Keratinocyte (primary cell): ENCODE results near the gene CDKAL1. TPM values are rescaled to one million over a fixed set of nuclear protein-coding genes. Genes with fewer than 3 reads are reported as not detected.

Experiments
- DNase-seq: peaks from one replicate; pipeline ENCODE4 v3.0.0-alpha.2; 2011; ENCODE audit warnings: low read depth, missing footprints, low spot score
- FAIRE-seq: peaks from 2 replicates; lab custom pipeline; 2011; peaks lifted over from hg19 to GRCh38; lab: Jason Lieb, UNC
- H2AFZ ChIP-seq: 2 replicates; pipeline ENCODE4 v1.6.0; 2012; ENCODE audit warnings: low read length, control low read depth, inconsistent platforms; ENCODE audit not compliant: control insufficient read depth
- H3K27ac ChIP-seq: 2 replicates; pipeline ENCODE4 v1.5.1; 2011; ENCODE audit warnings: low read length; ENCODE audit not compliant: control insufficient read depth, insufficient read depth
- H3K27me3 ChIP-seq: 3 replicates; pipeline ENCODE4 v1.6.0; 2011; ENCODE audit warnings: low read length; ENCODE audit not compliant: control insufficient read depth, insufficient read depth; ENCODE audit errors: extremely low read depth
- H3K36me3 ChIP-seq, 2 experiments: 2 replicates in 1 of 2; 3 replicates in 1 of 2; pipeline ENCODE4 v1.5.1; 2011; ENCODE audit warnings: low read length in 2 of 2, mild to moderate bottlenecking in 1 of 2; ENCODE audit not compliant: control insufficient read depth in 2 of 2, insufficient read depth in 2 of 2; ENCODE audit errors: extremely low read depth in 1 of 2
- H3K4me1 ChIP-seq: 3 replicates; pipeline ENCODE4 v1.5.1; 2011; ENCODE audit warnings: low read length; ENCODE audit not compliant: control insufficient read depth, insufficient read depth; ENCODE audit errors: extremely low read depth
- H3K4me2 ChIP-seq: 3 replicates; pipeline ENCODE4 v1.6.0; 2011; ENCODE audit warnings: low read depth, low read length; ENCODE audit not compliant: control insufficient read depth, insufficient read depth; ENCODE audit errors: extremely low read depth
- H3K4me3 ChIP-seq, 3 experiments: fragments of 200-600 bp in 1 of 3; sonication (generic) in 1 of 3; 2 replicates in 2 of 3; 3 replicates in 1 of 3; pipeline ENCODE4 v1.5.1; 2011 to 2016; ENCODE audit warnings: low read length in 3 of 3, mild to moderate bottlenecking in 3 of 3, control low read depth in 2 of 3, inconsistent platforms in 1 of 3, low read depth in 1 of 3, mixed read lengths in 1 of 3, mixed run types in 1 of 3, moderate library complexity in 1 of 3; ENCODE audit not compliant: control insufficient read depth in 2 of 3, insufficient read depth in 2 of 3; ENCODE audit errors: extremely low read depth in 1 of 3
- H3K79me2 ChIP-seq: 2 replicates; pipeline ENCODE4 v1.6.0; 2012; ENCODE audit warnings: low read length; ENCODE audit not compliant: control insufficient read depth, insufficient read depth
- H3K9ac ChIP-seq: 3 replicates; pipeline ENCODE4 v1.6.0; 2011; ENCODE audit warnings: low read length; ENCODE audit not compliant: control insufficient read depth, insufficient read depth; ENCODE audit errors: extremely low read depth
- H3K9me1 ChIP-seq: 3 replicates; pipeline ENCODE4 v1.6.0; 2011; ENCODE audit warnings: low read length; ENCODE audit not compliant: control insufficient read depth, insufficient read depth; ENCODE audit errors: extremely low read depth
- H3K9me3 ChIP-seq: 2 replicates; pipeline ENCODE4 v1.5.1; 2012; ENCODE audit warnings: low read depth, low read length; ENCODE audit not compliant: control insufficient read depth
- H4K20me1 ChIP-seq: 3 replicates; pipeline ENCODE4 v1.6.0; 2011; ENCODE audit warnings: low read length; ENCODE audit not compliant: control insufficient read depth, insufficient read depth; ENCODE audit errors: extremely low read depth
- CTCF ChIP-seq, 3 experiments: IDR thresholded peaks in 1 of 3; conservative IDR thresholded peaks in 1 of 3; optimal IDR thresholded peaks in 1 of 3; 2 replicates in 2 of 3; 3 replicates in 1 of 3; pipeline versions ENCODE3 to v1.5.1; 2011; ENCODE audit warnings: low read length in 3 of 3, mild to moderate bottlenecking in 3 of 3, moderate library complexity in 2 of 3, control low read depth in 1 of 3, inconsistent platforms in 1 of 3; ENCODE audit not compliant: insufficient read depth in 2 of 3; ENCODE audit errors: extremely low read depth in 1 of 3
- EZH2 ChIP-seq: IDR thresholded peaks from one replicate; pipeline ENCODE4 v1.6.1; 2012; ENCODE audit warnings: inconsistent platforms, mild to moderate bottlenecking, low read length, moderate library complexity
- dilution Hi-C: fragments of 300-500 bp; cut with MboI; formaldehyde crosslinking; loops from one replicate; pipeline ENCODE4 v1.7.0; 2020; ENCODE audit warnings: low sequenced_read_pairs; ENCODE audit not compliant: extremely low pct_ligation_motif_present
- polyA plus RNA-seq, 5 experiments: library from polyadenylated mRNA; depleted of rRNA in 3 of 5; stranded (reverse) in 3 of 5; stranded (forward) in 1 of 5; unstranded in 1 of 5; fragments of >200 nt; gene quantifications; 1 replicate in 1 of 5; 2 replicates in 3 of 5; 3 replicates in 1 of 5; pipeline versions ENCODE4 v1.2.1 to v1.2.3, GENCODE V29; 2011 to 2012; ENCODE audit warnings: missing spikeins in 2 of 5, low read depth in 1 of 5, low replicate concordance in 1 of 5

The CDKAL1 gene
- polyA plus RNA-seq, 1 donor (not counting 4 experiments of a cell fraction or from before 2014, with no cell fraction given) = 5.6 TPM

GRCh38 chr6:21235162-21235561 lies 700.9 kb downstream of the CDKAL1 start:
- TF ChIP-seq CTCF (optimal IDR thresholded peaks at IDR 0.05 in 1 of 3, IDR thresholded peaks at IDR 0.05 in 1 of 3, conservative IDR thresholded peaks at IDR 0.05 in 1 of 3; ENCODE audit: extremely low read depth in 1 of 3, insufficient read depth in 2 of 3, low read length in 3 of 3) (no peak), EZH2 (no peak)
- no peak overlapping the region for H3K9ac ChIP-seq
- FAIRE-seq = no peak

GRCh38 chr6:21238208-21238607 lies 704.0 kb downstream of the CDKAL1 start:
- Histone ChIP-seq H4K20me1 (no peaks in the 10 kb centered on the region), H3K4me1 (no peaks in the 10 kb centered on the region), H3K9me3 (peaks cover 4% of the 10 kb centered on the region), H3K36me3 (no peaks in the 10 kb centered on the region), H2AFZ (no peak overlapping the region), H3K4me2 (no peak overlapping the region), H3K9me1 (no peaks in the 10 kb centered on the region), H3K9ac (no peak overlapping the region), H3K79me2 (no peaks in the 10 kb centered on the region), H3K4me3 (no peak overlapping the region), H3K27ac (no peak overlapping the region), H3K27me3 (no peaks in the 10 kb centered on the region)
- dilution Hi-C loops = no loop called here
- no peak for DNase-seq
- FAIRE-seq = no peak
- no peak for TF ChIP-seq CTCF (optimal IDR thresholded peaks at IDR 0.05 in 1 of 3, IDR thresholded peaks at IDR 0.05 in 1 of 3, conservative IDR thresholded peaks at IDR 0.05 in 1 of 3; ENCODE audit: extremely low read depth in 1 of 3, insufficient read depth in 2 of 3, low read length in 3 of 3)
- TF ChIP-seq EZH2 = no peak

More at GRCh38 chr6:21235162-21235561, 700.9 kb downstream of the CDKAL1 start:
- Histone ChIP-seq H3K27me3 (no peaks in the 10 kb centered on the region), H3K4me1 (peaks cover 11% of the 10 kb centered on the region), H3K9me1 (no peaks in the 10 kb centered on the region), H3K4me3 (no peak overlapping the region), H3K27ac (no peak overlapping the region), H3K36me3 (no peaks in the 10 kb centered on the region), H2AFZ (no peak overlapping the region), H3K9me3 (peaks cover 6% of the 10 kb centered on the region), H3K79me2 (no peaks in the 10 kb centered on the region), H3K4me2 (no peak overlapping the region), H4K20me1 (no peaks in the 10 kb centered on the region)
- dilution Hi-C loops = no loop called here
- DNase-seq = no peak
